HL-60 (cell line): ENCODE results near the gene TBC1D4.

Source experiments
- POLR2AphosphoS5 ChIP-seq: IDR thresholded peaks from 2 replicates; pipeline ENCODE4 v1.6.1; 2012; ENCODE audit warnings: low read depth
- TF ChIP-seq, protein P1 (sequence below): IDR thresholded peaks from one replicate; pipeline ENCODE4 v1.5.1; 2011; ENCODE audit warnings: low read length, control low read depth, inconsistent platforms; ENCODE audit not compliant: insufficient read depth
- TF ChIP-seq, protein P2 (sequence below): IDR thresholded peaks from 2 replicates; pipeline ENCODE4 v1.6.1; 2012; ENCODE audit warnings: low read depth; ENCODE audit not compliant: insufficient replicate concordance

DNA sequence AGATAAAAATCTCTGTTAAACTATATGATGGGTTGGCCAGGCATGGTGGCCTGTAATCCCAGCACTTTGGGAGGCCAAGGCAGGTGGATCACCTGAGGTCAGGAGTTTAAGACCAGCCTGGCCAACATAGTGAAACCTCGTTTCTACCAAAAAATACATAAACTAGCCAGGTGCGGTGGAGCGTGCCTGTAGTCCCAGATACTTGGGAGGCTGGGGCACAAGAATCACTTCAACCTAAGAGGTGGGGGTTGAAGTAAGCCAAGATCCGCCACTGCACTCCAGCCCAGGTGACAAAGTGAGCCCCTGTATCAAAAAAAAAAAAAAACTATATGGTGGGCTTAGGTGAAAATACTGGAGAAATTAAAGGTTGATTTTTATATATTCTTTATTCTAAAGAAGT lies 11.3 kb downstream of the TBC1D4 start:
- TF ChIP-seq, protein P1, sequence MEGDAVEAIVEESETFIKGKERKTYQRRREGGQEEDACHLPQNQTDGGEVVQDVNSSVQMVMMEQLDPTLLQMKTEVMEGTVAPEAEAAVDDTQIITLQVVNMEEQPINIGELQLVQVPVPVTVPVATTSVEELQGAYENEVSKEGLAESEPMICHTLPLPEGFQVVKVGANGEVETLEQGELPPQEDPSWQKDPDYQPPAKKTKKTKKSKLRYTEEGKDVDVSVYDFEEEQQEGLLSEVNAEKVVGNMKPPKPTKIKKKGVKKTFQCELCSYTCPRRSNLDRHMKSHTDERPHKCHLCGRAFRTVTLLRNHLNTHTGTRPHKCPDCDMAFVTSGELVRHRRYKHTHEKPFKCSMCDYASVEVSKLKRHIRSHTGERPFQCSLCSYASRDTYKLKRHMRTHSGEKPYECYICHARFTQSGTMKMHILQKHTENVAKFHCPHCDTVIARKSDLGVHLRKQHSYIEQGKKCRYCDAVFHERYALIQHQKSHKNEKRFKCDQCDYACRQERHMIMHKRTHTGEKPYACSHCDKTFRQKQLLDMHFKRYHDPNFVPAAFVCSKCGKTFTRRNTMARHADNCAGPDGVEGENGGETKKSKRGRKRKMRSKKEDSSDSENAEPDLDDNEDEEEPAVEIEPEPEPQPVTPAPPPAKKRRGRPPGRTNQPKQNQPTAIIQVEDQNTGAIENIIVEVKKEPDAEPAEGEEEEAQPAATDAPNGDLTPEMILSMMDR: no peak
- no peak for TF ChIP-seq POLR2AphosphoS5
- TF ChIP-seq, protein P2, sequence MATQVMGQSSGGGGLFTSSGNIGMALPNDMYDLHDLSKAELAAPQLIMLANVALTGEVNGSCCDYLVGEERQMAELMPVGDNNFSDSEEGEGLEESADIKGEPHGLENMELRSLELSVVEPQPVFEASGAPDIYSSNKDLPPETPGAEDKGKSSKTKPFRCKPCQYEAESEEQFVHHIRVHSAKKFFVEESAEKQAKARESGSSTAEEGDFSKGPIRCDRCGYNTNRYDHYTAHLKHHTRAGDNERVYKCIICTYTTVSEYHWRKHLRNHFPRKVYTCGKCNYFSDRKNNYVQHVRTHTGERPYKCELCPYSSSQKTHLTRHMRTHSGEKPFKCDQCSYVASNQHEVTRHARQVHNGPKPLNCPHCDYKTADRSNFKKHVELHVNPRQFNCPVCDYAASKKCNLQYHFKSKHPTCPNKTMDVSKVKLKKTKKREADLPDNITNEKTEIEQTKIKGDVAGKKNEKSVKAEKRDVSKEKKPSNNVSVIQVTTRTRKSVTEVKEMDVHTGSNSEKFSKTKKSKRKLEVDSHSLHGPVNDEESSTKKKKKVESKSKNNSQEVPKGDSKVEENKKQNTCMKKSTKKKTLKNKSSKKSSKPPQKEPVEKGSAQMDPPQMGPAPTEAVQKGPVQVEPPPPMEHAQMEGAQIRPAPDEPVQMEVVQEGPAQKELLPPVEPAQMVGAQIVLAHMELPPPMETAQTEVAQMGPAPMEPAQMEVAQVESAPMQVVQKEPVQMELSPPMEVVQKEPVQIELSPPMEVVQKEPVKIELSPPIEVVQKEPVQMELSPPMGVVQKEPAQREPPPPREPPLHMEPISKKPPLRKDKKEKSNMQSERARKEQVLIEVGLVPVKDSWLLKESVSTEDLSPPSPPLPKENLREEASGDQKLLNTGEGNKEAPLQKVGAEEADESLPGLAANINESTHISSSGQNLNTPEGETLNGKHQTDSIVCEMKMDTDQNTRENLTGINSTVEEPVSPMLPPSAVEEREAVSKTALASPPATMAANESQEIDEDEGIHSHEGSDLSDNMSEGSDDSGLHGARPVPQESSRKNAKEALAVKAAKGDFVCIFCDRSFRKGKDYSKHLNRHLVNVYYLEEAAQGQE: no peak
